Stomach (tissue), 9 donors: ENCODE measurements around the gene IGF1R. TPM values are rescaled to one million over a fixed set of nuclear protein-coding genes. Genes with fewer than 3 reads are reported as not detected.

ENCODE experiments used
- DNase-seq, 2 donors: peaks; one replicate each; pipeline versions ENCODE4 v3.0.0 to v3.0.0-alpha.2; 2013 to 2019
- H3K27ac ChIP-seq, 5 donors: fragments of 200-600 bp in 4 of 5; sonication (generic) in 4 of 5; one replicate each; pipeline ENCODE4 v1.5.1; 2013 to 2019; ENCODE audit warnings: mild to moderate bottlenecking in 1 of 5, moderate library complexity in 1 of 5
- H3K27me3 ChIP-seq, 3 donors: fragments of 200-600 bp; sonication (generic); one replicate each; pipeline ENCODE4 v1.5.1; 2017 to 2019; ENCODE audit warnings: mixed run types in 1 of 3
- H3K36me3 ChIP-seq, 4 donors: fragments of 200-600 bp; sonication (generic); 1 replicate in 3 of 4; 2 replicates in 1 of 4; pipeline ENCODE4 v1.5.1; 2016 to 2019
- H3K4me1 ChIP-seq, 4 donors: fragments of 200-600 bp; sonication (generic); one replicate each; pipeline ENCODE4 v1.5.1; 2016 to 2019
- H3K4me3 ChIP-seq, 4 donors: fragments of 200-600 bp; sonication (generic) in 3 of 4; one replicate each; pipeline ENCODE4 v1.5.1; 2016 to 2019; ENCODE audit warnings: mild to moderate bottlenecking in 1 of 4
- H3K9me3 ChIP-seq, 4 donors: fragments of 200-600 bp; sonication (generic); one replicate each; pipeline ENCODE4 v1.5.1; 2016 to 2019
- EP300 ChIP-seq: sonication (generic); formaldehyde crosslinking; IDR thresholded peaks from one replicate; pipeline ENCODE4 v1.6.1; 2017; ENCODE audit warnings: antibody characterized with exemption
- POLR2A ChIP-seq, 4 donors: fragments of 450-650 bp; IDR thresholded peaks; one replicate each; pipeline ENCODE4 v1.6.1; 2016; ENCODE audit warnings: antibody characterized with exemption in 4 of 4, control low read depth in 2 of 4, mild to moderate bottlenecking in 1 of 4, moderate library complexity in 1 of 4
- POLR2AphosphoS5 ChIP-seq, 3 donors: sonication (generic); formaldehyde crosslinking; IDR thresholded peaks; one replicate each; pipeline ENCODE4 v1.6.1; 2016; ENCODE audit warnings: antibody characterized with exemption in 3 of 3
- WGBS, 5 donors: extraction: QIAGEN DNeasy Blood & Tissue Kit in 3 of 5; methylation state at CpG; one replicate each; pipeline versions ENCODE4 v1.1.5 to v1.1.7; 2013 to 2018; 5-methylcytosine and 5-hydroxymethylcytosine counted together
- intact Hi-C: fragments of 100-400 bp; cut with DNase I; formaldehyde crosslinking; loops from one replicate; pipeline ENCODE4 v1.15.1; 2023; ENCODE audit warnings: low total_unique reads
- polyA plus RNA-seq, 3 donors: library from polyadenylated mRNA; stranded (reverse); fragments of 200-250 nt; gene quantifications; one replicate each; pipeline ENCODE4 v1.2.3, GENCODE V29; 2013
- total RNA-seq, 5 donors: library from RNA; depleted of rRNA; stranded (reverse); fragments of >200 nt; gene quantifications; one replicate each; pipeline versions ENCODE4 v1.1.0 to v1.2.3, GENCODE V29; 2014 to 2016
- TF ChIP-seq, protein P1 (sequence below), 7 experiments: fragments of 450-650 bp in 4 of 7; fragments of 200-600 bp in 3 of 7; sonication (generic) in 3 of 7; IDR thresholded peaks; one replicate each; pipeline ENCODE4 v1.5.1; 2016 to 2019; ENCODE audit warnings: antibody characterized with exemption in 7 of 7, control low read depth in 2 of 7, mild to moderate bottlenecking in 1 of 7
- donor health status: healthy with polysubstance abuse.
- donor health status: Bipolar disorder and iron deficiency.
- donor health status: healthy.

IGF1R gene
- total and polyA plus RNA-seq, 8 donors: 2.3 to 131 (median 42.8) TPM

DNA sequence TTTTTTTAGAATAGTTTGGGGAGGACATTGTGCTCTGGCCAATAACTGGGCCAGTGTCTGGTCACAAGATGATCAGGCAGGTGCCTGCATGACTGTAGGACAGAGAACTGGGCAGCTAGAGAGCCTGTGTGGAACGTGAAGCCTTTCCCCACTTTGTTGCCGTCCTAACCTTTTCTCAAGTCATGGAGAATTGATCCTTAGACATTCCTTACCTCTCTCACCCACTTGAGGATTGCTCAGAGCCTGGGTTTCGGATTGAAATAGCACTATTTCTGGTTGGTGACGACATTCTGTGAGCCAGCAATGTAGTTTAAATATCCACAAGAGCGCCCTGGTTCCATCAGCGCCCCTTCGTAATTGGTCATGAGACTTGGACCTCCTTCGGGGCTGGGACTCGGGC, 138.4 kb downstream of the IGF1R start:
- no peaks in the 10 kb centered on the region for H3K36me3 ChIP-seq
- peaks cover 33 to 79% (median 50%) of the 10 kb centered on the region in 4 donors for H3K4me1 ChIP-seq
- H3K27ac ChIP-seq: peak overlapping the region; percentile 51 to 74 (median 73)
- TF ChIP-seq EP300: no peak
- TF ChIP-seq, protein P1, sequence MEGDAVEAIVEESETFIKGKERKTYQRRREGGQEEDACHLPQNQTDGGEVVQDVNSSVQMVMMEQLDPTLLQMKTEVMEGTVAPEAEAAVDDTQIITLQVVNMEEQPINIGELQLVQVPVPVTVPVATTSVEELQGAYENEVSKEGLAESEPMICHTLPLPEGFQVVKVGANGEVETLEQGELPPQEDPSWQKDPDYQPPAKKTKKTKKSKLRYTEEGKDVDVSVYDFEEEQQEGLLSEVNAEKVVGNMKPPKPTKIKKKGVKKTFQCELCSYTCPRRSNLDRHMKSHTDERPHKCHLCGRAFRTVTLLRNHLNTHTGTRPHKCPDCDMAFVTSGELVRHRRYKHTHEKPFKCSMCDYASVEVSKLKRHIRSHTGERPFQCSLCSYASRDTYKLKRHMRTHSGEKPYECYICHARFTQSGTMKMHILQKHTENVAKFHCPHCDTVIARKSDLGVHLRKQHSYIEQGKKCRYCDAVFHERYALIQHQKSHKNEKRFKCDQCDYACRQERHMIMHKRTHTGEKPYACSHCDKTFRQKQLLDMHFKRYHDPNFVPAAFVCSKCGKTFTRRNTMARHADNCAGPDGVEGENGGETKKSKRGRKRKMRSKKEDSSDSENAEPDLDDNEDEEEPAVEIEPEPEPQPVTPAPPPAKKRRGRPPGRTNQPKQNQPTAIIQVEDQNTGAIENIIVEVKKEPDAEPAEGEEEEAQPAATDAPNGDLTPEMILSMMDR (IDR thresholded peaks at IDR 0.05): no peak
- TF ChIP-seq POLR2AphosphoS5 (IDR thresholded peaks at IDR 0.05): no peak
- TF ChIP-seq POLR2A (IDR thresholded peaks at IDR 0.05): no peak
- DNase-seq: no peak
- H3K9me3 ChIP-seq: no peaks in the 10 kb centered on the region
- H3K4me3 ChIP-seq: no peak overlapping the region
- H3K27me3 ChIP-seq: no peaks in the 10 kb centered on the region
- intact Hi-C loops: no loop called here
- 83 to 92% (median 87%) methylated on average over 9 of the region's 9 CpGs for WGBS, 5 donors

DNA sequence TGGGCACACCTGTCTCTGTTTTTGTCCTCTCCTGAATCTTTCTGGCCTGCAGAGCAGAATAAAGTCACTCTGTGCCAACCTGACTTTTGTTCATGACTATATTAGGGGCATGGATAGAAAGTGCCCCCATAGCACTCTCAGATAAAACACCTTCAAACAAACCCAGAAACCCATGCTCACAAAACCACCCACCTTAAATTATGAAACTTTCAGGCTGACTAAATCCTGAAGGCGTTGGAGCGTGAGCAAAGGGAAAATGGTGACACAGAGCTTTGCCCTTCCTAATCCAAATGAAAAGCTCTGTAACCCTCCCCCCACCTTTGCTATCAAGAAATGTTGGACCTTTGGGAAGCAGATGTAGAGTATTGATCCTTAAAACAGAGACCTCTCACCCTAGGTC, 138.9 kb downstream of the IGF1R start:
- Histone ChIP-seq H3K4me1 (peaks cover 35 to 83% (median 54%) of the 10 kb centered on the region in 4 donors), H3K4me3 (no peak overlapping the region), H3K9me3 (no peaks in the 10 kb centered on the region), H3K27me3 (no peaks in the 10 kb centered on the region), H3K36me3 (no peaks in the 10 kb centered on the region), H3K27ac (peak overlapping the region; percentile 51 to 74 (median 73))
- intact Hi-C loops: no loop called here
- 78 to 95% (median 89%) methylated on average over 2 of the region's 2 CpGs for WGBS, 5 donors
- DNase-seq: no peak
- no peak for TF ChIP-seq POLR2A (IDR thresholded peaks at IDR 0.05)
- TF ChIP-seq EP300: no peak
- no peak for TF ChIP-seq POLR2AphosphoS5 (IDR thresholded peaks at IDR 0.05)
- TF ChIP-seq, protein P1 (IDR thresholded peaks at IDR 0.05): no peak

DNA sequence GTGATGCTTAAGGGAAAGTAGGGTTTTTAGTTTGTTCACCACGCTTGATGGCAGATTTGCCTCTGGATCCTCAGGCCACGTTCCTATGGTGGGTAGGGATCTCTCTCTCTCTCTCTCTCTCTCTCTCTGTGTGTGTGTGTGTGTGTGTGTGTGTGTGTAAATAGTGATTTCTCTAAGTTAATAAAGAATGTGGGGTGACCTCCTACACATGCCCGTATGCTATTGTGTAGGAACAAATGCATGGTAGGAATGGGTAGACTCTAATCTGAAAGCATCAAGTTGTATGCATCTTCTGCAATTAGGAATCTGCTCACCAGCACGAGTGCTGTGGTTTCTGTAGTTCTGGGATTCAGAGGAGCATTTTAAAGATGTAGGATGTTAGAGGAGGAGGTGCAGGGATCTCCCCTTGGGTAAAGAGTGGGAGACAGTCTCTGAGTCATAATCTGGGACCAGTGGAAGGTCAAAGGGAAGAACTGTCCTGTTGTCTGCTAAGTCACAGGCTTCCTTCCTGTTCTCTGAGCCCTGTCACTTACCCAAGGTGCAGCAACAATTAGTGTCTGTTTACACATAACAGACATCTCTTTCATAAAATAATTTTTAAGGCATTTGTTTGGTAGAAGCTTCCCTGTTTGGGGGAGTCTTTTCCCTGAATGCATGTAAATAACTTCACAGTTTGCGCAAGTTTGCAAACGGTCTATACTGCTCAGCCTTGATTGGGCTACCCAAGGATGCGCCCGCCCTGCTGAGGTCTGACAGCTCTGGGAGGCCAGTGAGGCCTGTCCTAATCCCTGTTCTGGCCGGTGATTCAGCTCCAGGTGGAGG, 139.8 kb downstream of the IGF1R start:
- H3K27ac ChIP-seq: peak overlapping the region; percentile 36 to 76 (median 73)
- no peak for DNase-seq
- intact Hi-C loops: no loop called here
- WGBS, 5 donors: 59 to 73% (median 66%) methylated on average over 9 of the region's 9 CpGs
- H3K9me3 ChIP-seq: no peaks in the 10 kb centered on the region
- H3K4me3 ChIP-seq: no peak overlapping the region
- no peaks in the 10 kb centered on the region for H3K36me3 ChIP-seq
- no peaks in the 10 kb centered on the region for H3K27me3 ChIP-seq
- peaks cover 40 to 83% (median 59%) of the 10 kb centered on the region in 4 donors for H3K4me1 ChIP-seq
- TF ChIP-seq POLR2A (IDR thresholded peaks at IDR 0.05): no peak
- TF ChIP-seq POLR2AphosphoS5 (IDR thresholded peaks at IDR 0.05): no peak
- TF ChIP-seq, protein P1 (IDR thresholded peaks at IDR 0.05): no peak

DNA sequence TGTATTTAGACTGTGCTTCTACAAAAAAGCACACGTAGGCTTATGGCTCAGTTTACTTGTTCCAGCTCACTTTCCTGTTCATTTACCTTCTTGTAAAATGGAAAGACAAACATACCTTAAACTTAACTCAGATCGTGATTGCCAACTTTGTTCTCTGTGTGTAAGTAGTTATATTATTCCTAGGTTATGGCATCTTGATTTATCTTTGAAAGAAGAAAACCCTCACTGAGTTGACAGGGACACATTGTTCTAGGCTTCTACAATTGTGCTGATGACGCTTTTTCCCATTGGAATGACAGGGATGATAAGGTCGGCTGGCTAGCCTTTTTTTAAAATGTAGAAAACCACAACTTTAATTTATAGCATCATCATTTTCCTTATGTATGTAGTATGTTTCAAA, 140.7 kb downstream of the IGF1R start:
- Histone ChIP-seq H3K27me3 (no peaks in the 10 kb centered on the region), H3K27ac (peak overlapping the region; percentile 32 to 73 (median 38)), H3K4me1 (peaks cover 45 to 91% (median 66%) of the 10 kb centered on the region in 4 donors), H3K4me3 (no peak overlapping the region), H3K9me3 (no peaks in the 10 kb centered on the region), H3K36me3 (no peaks in the 10 kb centered on the region)
- TF ChIP-seq, protein P1 (IDR thresholded peaks at IDR 0.05): no peak
- TF ChIP-seq POLR2AphosphoS5 (IDR thresholded peaks at IDR 0.05) (no peak), POLR2A (IDR thresholded peaks at IDR 0.05) (no peak), EP300 (no peak)
- DNase-seq: no peak
- intact Hi-C loops: no loop called here
- WGBS, 5 donors: 32 to 57% (median 45%) methylated on average over 4 of the region's 4 CpGs
